Measurements from ENCODE around the gene ATG2B. TPM values are rescaled to one million over a fixed set of nuclear protein-coding genes. Genes with fewer than 3 reads are reported as not detected.

Gene ATG2B, protein sequence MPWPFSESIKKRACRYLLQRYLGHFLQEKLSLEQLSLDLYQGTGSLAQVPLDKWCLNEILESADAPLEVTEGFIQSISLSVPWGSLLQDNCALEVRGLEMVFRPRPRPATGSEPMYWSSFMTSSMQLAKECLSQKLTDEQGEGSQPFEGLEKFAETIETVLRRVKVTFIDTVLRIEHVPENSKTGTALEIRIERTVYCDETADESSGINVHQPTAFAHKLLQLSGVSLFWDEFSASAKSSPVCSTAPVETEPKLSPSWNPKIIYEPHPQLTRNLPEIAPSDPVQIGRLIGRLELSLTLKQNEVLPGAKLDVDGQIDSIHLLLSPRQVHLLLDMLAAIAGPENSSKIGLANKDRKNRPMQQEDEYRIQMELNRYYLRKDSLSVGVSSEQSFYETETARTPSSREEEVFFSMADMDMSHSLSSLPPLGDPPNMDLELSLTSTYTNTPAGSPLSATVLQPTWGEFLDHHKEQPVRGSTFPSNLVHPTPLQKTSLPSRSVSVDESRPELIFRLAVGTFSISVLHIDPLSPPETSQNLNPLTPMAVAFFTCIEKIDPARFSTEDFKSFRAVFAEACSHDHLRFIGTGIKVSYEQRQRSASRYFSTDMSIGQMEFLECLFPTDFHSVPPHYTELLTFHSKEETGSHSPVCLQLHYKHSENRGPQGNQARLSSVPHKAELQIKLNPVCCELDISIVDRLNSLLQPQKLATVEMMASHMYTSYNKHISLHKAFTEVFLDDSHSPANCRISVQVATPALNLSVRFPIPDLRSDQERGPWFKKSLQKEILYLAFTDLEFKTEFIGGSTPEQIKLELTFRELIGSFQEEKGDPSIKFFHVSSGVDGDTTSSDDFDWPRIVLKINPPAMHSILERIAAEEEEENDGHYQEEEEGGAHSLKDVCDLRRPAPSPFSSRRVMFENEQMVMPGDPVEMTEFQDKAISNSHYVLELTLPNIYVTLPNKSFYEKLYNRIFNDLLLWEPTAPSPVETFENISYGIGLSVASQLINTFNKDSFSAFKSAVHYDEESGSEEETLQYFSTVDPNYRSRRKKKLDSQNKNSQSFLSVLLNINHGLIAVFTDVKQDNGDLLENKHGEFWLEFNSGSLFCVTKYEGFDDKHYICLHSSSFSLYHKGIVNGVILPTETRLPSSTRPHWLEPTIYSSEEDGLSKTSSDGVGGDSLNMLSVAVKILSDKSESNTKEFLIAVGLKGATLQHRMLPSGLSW (N-terminal part only)
- total RNA-seq, result 33.0 and 43.8 TPM in 2 replicates

DNA sequence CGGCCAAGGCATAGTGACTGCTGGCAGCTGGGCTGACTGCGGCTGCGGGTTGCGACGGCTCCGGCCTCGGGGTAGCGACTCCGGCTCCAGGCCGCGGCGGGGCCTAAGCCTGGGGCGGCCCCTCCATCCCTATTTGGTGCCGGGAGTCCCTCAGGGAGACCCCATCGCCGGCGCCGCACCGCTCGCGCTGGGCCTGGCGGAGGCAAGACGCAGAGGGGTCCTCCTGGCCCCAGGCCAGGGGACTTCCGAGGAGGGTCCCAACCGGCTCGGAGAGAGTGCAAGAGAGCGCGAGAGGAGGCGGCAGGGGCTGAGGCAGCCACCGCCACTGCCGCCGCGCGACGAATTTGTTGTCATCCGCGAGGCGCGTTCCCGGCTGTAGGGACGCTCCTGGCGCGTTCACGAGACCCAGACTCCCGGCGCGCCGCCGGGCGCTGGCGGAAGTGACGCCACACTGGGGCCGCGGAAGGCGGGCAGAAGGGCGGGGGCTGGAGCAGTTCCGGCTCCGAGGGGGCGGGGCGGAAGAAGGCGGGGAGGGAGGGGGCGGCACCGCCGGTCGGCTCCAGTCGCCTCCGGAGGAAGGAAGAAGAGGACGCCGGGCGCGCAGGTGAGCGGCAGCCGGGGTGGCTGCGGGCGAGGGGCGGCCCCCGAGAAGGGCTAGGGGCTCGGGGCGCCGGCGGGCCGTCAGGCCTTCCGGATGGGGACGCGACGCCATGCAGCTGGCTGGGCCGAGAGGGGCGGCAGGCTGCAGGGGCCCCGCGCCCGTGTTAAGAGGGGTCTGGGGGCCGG is at the start of gene ATG2B, which contains the start of gene GSKIP:
Gene ATG2B, minus strand, starts transcription at position 377 of the 786 bp plus-strand sequence. Its CDS starts 365 bp downstream, at position 12.
Gene GSKIP, plus strand, starts transcription at position 562 of the 786 bp plus-strand sequence. CDS start 18,722 bp downstream, outside the sequence.

DNA sequence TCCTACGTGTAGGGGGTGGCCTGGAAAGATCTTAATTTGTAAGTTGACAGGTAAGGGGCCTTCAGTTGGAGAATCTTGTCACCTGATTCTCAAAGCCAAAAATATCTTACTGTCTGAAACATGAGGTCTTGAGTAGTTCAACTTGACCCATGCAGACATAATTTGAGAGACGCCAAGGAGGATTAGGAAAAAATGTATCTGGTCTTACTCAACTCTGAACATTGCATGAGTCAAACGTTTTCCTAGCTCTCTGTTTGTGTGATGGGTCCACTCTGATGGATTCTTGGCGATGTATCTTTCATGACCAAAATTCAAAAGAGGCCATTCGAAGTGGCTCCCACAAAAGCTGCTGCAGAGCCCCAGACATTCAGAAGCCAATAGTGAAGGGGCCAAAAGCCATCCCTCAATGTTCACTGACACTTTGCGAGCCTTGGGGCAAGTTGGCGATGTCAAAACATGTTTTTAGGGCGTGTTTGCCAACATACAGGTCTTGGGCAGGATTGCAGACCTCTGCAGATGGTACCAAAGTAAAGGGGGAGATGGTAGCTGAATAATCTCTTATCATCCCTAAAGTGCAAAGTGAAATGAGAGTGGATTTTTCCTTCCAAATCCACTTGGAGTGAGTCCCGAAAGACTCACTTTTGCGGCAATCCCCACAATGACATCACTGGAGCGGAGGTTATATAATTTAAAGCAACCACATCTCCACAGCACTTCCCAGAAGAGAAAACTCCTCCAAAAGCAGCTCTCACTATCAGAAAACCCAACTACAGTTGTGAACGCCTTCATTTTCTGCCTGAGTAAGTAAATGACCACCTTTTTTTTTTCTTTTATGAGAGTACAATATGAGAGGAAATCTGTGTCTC is 107.4 kb downstream of the ATG2B start, which contains the start of gene BDKRB1:
Gene BDKRB1, plus strand, starts transcription at position 710 of the 866 bp plus-strand sequence. CDS start 7,473 bp downstream, outside the sequence.

Small RNA genes within 50 kb of the gene (small RNA-seq; reads per million reads assigned to genes)
- not detected for gene RNU2-33P

Other genes with a start within 250 kb of the ATG2B start
- 35.8 and 54.6 TPM in 2 replicates for gene BDKRB2, start 158.5 kb downstream of the ATG2B start, total RNA-seq
- gene BDKRB1, start 107.1 kb downstream of the ATG2B start, total RNA-seq, result 13.2 and 21.7 TPM in 2 replicates
- 46.0 and 47.2 TPM in 2 replicates for gene GSKIP, start 185 bp upstream of the ATG2B start, total RNA-seq
- gene AK7, start 28.8 kb upstream of the ATG2B start, total RNA-seq, result 1.3 and 1.8 TPM in 2 replicates
- 133 and 139 TPM in 2 replicates for gene PAPOLA, start 139.0 kb upstream of the ATG2B start, total RNA-seq